GM23338 (cell line): ENCODE results near the gene ECT2.
"Not testable (repeated sequence)": the region's sequence is repeated elsewhere in the genome, so short reads cannot be mapped to it uniquely, and the experiment has no call there.

Experiments
- EZH2 ChIP-seq: fragments of 200-600 bp; sonication (generic); IDR thresholded peaks from one replicate; pipeline ENCODE4 v1.8.0; 2017; ENCODE audit warnings: antibody characterized with exemption, mild to moderate bottlenecking, low read depth; ENCODE audit not compliant: unreplicated experiment
- EZH2phosphoT487 ChIP-seq: fragments of 200-600 bp; sonication (generic); IDR thresholded peaks from one replicate; pipeline ENCODE4 v1.8.1; 2018; ENCODE audit warnings: antibody characterized with exemption; ENCODE audit not compliant: unreplicated experiment
- POLR2AphosphoS5 ChIP-seq: IDR thresholded peaks from 2 replicates; pipeline ENCODE4 v1.6.1; 2016; ENCODE audit warnings: antibody characterized with exemption, low read depth
- ZNF114 ChIP-seq: fragments of 250-450 bp; sonication (Bioruptor Pico); IDR thresholded peaks from 2 replicates; pipeline ENCODE4 v1.5.0; 2020; ENCODE audit warnings: mild to moderate bottlenecking, moderate library complexity
- TF ChIP-seq, protein P1 (sequence below), 2 experiments: fragments of 200-600 bp in 1 of 2; sonication (generic) in 1 of 2; conservative IDR thresholded peaks; 2 replicates each; pipeline versions ENCODE4 v1.5.1 to v1.6.1; 2016 to 2017; ENCODE audit warnings: antibody characterized with exemption in 2 of 2, low read depth in 2 of 2, mild to moderate bottlenecking in 2 of 2, moderate library complexity in 1 of 2
- TF ChIP-seq, protein P2 (sequence below): IDR thresholded peaks from one replicate; pipeline ENCODE4 v1.6.1; 2018; ENCODE audit warnings: antibody characterized with exemption; ENCODE audit not compliant: unreplicated experiment
- TF ChIP-seq, protein P3 (sequence below): IDR thresholded peaks from 2 replicates; pipeline ENCODE4 v1.6.1; 2016; ENCODE audit warnings: antibody characterized with exemption

DNA sequence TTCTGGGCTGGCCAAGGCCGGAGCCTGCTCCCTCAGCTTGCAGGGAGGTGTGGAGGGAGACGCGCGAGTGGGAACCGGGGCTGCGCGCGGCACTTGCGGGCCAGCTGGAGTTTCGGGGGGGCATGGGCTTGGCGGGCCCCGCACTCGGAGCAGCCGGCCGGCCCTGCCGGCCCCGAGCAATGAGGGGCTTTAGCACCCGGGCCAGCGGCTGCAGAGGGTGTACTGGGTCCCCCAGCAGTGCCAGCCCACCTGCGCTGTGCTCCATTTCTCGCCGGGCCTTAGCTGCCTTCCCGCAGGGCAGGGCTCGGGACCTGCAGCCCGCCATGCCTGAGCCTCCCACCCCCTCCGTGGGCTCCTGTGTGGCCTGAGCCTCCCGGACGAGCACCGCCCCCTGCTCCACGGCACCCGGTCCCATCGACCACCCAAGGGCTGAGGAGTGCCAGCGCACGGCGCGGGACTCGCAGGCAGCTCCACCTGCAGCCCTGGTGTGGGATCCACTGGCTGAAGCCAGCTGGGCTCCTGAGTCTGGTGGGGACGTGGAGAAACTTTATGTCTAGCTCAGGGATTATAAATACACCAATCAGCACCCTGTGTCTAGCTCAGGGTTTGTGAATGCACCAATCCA, 116.3 kb downstream of the ECT2 start:
- TF ChIP-seq, protein P1, sequence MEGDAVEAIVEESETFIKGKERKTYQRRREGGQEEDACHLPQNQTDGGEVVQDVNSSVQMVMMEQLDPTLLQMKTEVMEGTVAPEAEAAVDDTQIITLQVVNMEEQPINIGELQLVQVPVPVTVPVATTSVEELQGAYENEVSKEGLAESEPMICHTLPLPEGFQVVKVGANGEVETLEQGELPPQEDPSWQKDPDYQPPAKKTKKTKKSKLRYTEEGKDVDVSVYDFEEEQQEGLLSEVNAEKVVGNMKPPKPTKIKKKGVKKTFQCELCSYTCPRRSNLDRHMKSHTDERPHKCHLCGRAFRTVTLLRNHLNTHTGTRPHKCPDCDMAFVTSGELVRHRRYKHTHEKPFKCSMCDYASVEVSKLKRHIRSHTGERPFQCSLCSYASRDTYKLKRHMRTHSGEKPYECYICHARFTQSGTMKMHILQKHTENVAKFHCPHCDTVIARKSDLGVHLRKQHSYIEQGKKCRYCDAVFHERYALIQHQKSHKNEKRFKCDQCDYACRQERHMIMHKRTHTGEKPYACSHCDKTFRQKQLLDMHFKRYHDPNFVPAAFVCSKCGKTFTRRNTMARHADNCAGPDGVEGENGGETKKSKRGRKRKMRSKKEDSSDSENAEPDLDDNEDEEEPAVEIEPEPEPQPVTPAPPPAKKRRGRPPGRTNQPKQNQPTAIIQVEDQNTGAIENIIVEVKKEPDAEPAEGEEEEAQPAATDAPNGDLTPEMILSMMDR (conservative IDR thresholded peaks at IDR 0.05; ENCODE audit: low read depth in 2 of 2): not testable (repeated sequence)
- TF ChIP-seq EZH2; POLR2AphosphoS5; ZNF114 (CRISPR knock-in tag); EZH2phosphoT487: not testable (repeated sequence)
- TF ChIP-seq, protein P2, sequence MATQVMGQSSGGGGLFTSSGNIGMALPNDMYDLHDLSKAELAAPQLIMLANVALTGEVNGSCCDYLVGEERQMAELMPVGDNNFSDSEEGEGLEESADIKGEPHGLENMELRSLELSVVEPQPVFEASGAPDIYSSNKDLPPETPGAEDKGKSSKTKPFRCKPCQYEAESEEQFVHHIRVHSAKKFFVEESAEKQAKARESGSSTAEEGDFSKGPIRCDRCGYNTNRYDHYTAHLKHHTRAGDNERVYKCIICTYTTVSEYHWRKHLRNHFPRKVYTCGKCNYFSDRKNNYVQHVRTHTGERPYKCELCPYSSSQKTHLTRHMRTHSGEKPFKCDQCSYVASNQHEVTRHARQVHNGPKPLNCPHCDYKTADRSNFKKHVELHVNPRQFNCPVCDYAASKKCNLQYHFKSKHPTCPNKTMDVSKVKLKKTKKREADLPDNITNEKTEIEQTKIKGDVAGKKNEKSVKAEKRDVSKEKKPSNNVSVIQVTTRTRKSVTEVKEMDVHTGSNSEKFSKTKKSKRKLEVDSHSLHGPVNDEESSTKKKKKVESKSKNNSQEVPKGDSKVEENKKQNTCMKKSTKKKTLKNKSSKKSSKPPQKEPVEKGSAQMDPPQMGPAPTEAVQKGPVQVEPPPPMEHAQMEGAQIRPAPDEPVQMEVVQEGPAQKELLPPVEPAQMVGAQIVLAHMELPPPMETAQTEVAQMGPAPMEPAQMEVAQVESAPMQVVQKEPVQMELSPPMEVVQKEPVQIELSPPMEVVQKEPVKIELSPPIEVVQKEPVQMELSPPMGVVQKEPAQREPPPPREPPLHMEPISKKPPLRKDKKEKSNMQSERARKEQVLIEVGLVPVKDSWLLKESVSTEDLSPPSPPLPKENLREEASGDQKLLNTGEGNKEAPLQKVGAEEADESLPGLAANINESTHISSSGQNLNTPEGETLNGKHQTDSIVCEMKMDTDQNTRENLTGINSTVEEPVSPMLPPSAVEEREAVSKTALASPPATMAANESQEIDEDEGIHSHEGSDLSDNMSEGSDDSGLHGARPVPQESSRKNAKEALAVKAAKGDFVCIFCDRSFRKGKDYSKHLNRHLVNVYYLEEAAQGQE: not testable (repeated sequence)
- TF ChIP-seq, protein P3, sequence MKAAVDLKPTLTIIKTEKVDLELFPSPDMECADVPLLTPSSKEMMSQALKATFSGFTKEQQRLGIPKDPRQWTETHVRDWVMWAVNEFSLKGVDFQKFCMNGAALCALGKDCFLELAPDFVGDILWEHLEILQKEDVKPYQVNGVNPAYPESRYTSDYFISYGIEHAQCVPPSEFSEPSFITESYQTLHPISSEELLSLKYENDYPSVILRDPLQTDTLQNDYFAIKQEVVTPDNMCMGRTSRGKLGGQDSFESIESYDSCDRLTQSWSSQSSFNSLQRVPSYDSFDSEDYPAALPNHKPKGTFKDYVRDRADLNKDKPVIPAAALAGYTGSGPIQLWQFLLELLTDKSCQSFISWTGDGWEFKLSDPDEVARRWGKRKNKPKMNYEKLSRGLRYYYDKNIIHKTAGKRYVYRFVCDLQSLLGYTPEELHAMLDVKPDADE: not testable (repeated sequence)
